Stimulated activated CD4-positive, alpha-beta T cell treated with anti-CD3 and anti-CD28 coated beads, Interleukin-15, amount 100 ng/mL, for 24 hours (primary cell): ENCODE results near the gene MYO18A.

ENCODE experiments used
- DNase-seq: peaks from one replicate; pipeline ENCODE4 v3.0.0-alpha.2; 2020

Gene MYO18A

GRCh38 chr17:29120433-29120832 lies 59.8 kb downstream of the MYO18A start:
- DNase-seq = no peak

- no peak for DNase-seq
These were observed 60.9 kb downstream of the MYO18A start for GRCh38 chr17:29119265-29119664.

- DNase-seq = peak; percentile 87
These were observed 63.1 kb downstream of the MYO18A start for GRCh38 chr17:29116804-29117753.

GRCh38 chr17:29115961-29116803 lies 64.0 kb downstream of the MYO18A start:
- peak; percentile 75 for DNase-seq

GRCh38 chr17:29115435-29115834 lies 64.8 kb downstream of the MYO18A start:
- DNase-seq = no peak

- no peak for DNase-seq
These were observed 66.1 kb downstream of the MYO18A start for GRCh38 chr17:29114141-29114540.

- no peak for DNase-seq
These were observed 66.9 kb downstream of the MYO18A start for GRCh38 chr17:29113334-29113733.

GRCh38 chr17:29112771-29113295 lies 67.4 kb downstream of the MYO18A start:
- DNase-seq = no peak

- peak; percentile 85 for DNase-seq
These were observed 68.2 kb downstream of the MYO18A start for GRCh38 chr17:29111816-29112499.

GRCh38 chr17:29110372-29110757 lies 69.8 kb downstream of the MYO18A start:
- DNase-seq = no peak

GRCh38 chr17:29109477-29110371 lies 70.5 kb downstream of the MYO18A start:
- DNase-seq = no peak

GRCh38 chr17:29108823-29109476 lies 71.2 kb downstream of the MYO18A start:
- DNase-seq = no peak

- DNase-seq = no peak
These were observed 72.0 kb downstream of the MYO18A start for GRCh38 chr17:29107933-29108822.

GRCh38 chr17:29107084-29107483 lies 73.1 kb downstream of the MYO18A start:
- DNase-seq = no peak

GRCh38 chr17:29103341-29103740 lies 76.9 kb downstream of the MYO18A start:
- DNase-seq = no peak

- no peak for DNase-seq
These were observed 77.4 kb downstream of the MYO18A start for GRCh38 chr17:29102741-29103181.

- DNase-seq = no peak
These were observed 78.2 kb downstream of the MYO18A start for GRCh38 chr17:29102046-29102445.

- no peak for DNase-seq
These were observed 79.9 kb downstream of the MYO18A start for GRCh38 chr17:29100296-29100695.

- DNase-seq = no peak
These were observed 80.7 kb downstream of the MYO18A start for GRCh38 chr17:29099527-29099926.

GRCh38 chr17:29096094-29096493 lies 84.1 kb downstream of the MYO18A start:
- no peak for DNase-seq
